Measurements from ENCODE around the gene U2AF2.

GRCh38 chr19:55670280-55671053 is 15.6 kb downstream of the U2AF2 start:
- no peak for TF ChIP-seq CTCF (IDR thresholded peaks at IDR 0.05)
- no peak for TF ChIP-seq POLR2A (IDR thresholded peaks at IDR 0.05)

All from heart left ventricle (tissue), 13 donors.